Measurements from ENCODE around the gene DLL4.

- TF ChIP-seq POLR2AphosphoS5 (IDR thresholded peaks at IDR 0.05), result no peak
- TF ChIP-seq, protein P1, sequence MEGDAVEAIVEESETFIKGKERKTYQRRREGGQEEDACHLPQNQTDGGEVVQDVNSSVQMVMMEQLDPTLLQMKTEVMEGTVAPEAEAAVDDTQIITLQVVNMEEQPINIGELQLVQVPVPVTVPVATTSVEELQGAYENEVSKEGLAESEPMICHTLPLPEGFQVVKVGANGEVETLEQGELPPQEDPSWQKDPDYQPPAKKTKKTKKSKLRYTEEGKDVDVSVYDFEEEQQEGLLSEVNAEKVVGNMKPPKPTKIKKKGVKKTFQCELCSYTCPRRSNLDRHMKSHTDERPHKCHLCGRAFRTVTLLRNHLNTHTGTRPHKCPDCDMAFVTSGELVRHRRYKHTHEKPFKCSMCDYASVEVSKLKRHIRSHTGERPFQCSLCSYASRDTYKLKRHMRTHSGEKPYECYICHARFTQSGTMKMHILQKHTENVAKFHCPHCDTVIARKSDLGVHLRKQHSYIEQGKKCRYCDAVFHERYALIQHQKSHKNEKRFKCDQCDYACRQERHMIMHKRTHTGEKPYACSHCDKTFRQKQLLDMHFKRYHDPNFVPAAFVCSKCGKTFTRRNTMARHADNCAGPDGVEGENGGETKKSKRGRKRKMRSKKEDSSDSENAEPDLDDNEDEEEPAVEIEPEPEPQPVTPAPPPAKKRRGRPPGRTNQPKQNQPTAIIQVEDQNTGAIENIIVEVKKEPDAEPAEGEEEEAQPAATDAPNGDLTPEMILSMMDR (IDR thresholded peaks at IDR 0.05 in 8 of 11, conservative IDR thresholded peaks at IDR 0.05 in 3 of 11), result no peak
These were observed 14.7 kb upstream of the DLL4 start for GRCh38 chr15:40914486-40914885.

All from spleen (tissue), 7 donors.